ENCODE data around the gene LAMTOR4. TPM values are rescaled to one million over a fixed set of nuclear protein-coding genes. Genes with fewer than 3 reads are reported as not detected.

Gene LAMTOR4
- total and polyA plus RNA-seq, 2 of the 13 experiments (the other 11 are each of a cell fraction or from before 2014, with no cell fraction given), result 115 to 118 TPM

- TF ChIP-seq THRA (CRISPR knock-in tag; IDR thresholded peaks at IDR 0.05; ENCODE audit: borderline replicate concordance) (peak; percentile 60), SP2 (CRISPR knock-in tag; IDR thresholded peaks at IDR 0.05) (peak; percentile 7; the same call in 1 of the 2 replicates), ZFP91 (CRISPR knock-in tag; IDR thresholded peaks at IDR 0.05; ENCODE audit: borderline replicate concordance) (peak; percentile 54; the same call in 1 of the 2 replicates), ZGPAT (CRISPR knock-in tag; IDR thresholded peaks at IDR 0.05) (peak; percentile 70), ZNF205 (CRISPR knock-in tag; IDR thresholded peaks at IDR 0.05) (peak; percentile 23; the same call in 1 of the 2 replicates), HNRNPLL (IDR thresholded peaks at IDR 0.05; ENCODE audit: low read depth, low read length, poor library complexity, severe bottlenecking) (peak; percentile 61), FOXO1 (CRISPR knock-in tag; IDR thresholded peaks at IDR 0.05) (0 out of 2 replicates have a peak, but pooled peaks have one; percentile 63), ETV5 (CRISPR knock-in tag; IDR thresholded peaks at IDR 0.05; ENCODE audit: borderline replicate concordance) (peak; percentile 69; the same call in 1 of the 2 replicates), KAT7 (CRISPR knock-in tag; IDR thresholded peaks at IDR 0.05; ENCODE audit: borderline replicate concordance) (peak; percentile 80; the same call in 1 of the 2 replicates), PATZ1 (CRISPR knock-in tag; IDR thresholded peaks at IDR 0.05) (peak; percentile 91), RBM39 (IDR thresholded peaks at IDR 0.05; ENCODE audit: low read depth, low read length, poor library complexity, severe bottlenecking) (peak; percentile 88), SRSF4 (IDR thresholded peaks at IDR 0.05; ENCODE audit: low read depth, low read length, poor library complexity, severe bottlenecking) (no peak), FOXP4 (CRISPR knock-in tag; IDR thresholded peaks at IDR 0.05) (peak; percentile 21; the same call in 1 of the 2 replicates), ZNF234 (CRISPR knock-in tag; conservative IDR thresholded peaks at IDR 0.05) (no peak), ZNF766 (CRISPR knock-in tag; IDR thresholded peaks at IDR 0.05; ENCODE audit: borderline replicate concordance) (peak; percentile 47; the same call in 1 of the 2 replicates), RXRA (CRISPR knock-in tag; IDR thresholded peaks at IDR 0.05) (peak; percentile 19; the same call in 1 of the 2 replicates), NR2F6 (IDR thresholded peaks at IDR 0.05) (no peak), NR2F6 (CRISPR knock-in tag; IDR thresholded peaks at IDR 0.05) (peak; percentile 46; the same call in 1 of the 2 replicates), ATM (IDR thresholded peaks at IDR 0.05; ENCODE audit: borderline replicate concordance) (no peak), ZNF337 (CRISPR knock-in tag; IDR thresholded peaks at IDR 0.05; ENCODE audit: borderline replicate concordance, low read depth) (no peak)
These were observed 9.7 kb downstream of the LAMTOR4 start, which contains the start of gene TRAPPC14 (continued) for GRCh38 chr7:100158229-100159098.
